ENCODE data around the gene RANBP3L.
"Not testable (repeated sequence)": the region's sequence is repeated elsewhere in the genome, so short reads cannot be mapped to it uniquely, and the experiment has no call there.

Gene RANBP3L

GRCh38 chr5:36285837-36286615 lies 15.7 kb downstream of the RANBP3L start:
- DNase-seq, result no peak

GRCh38 chr5:36283775-36284174 lies 17.9 kb downstream of the RANBP3L start:
- DNase-seq, result not testable (repeated sequence)

GRCh38 chr5:36281626-36282025 lies 20.1 kb downstream of the RANBP3L start:
- DNase-seq, result no peak

GRCh38 chr5:36279054-36279698 lies 22.5 kb downstream of the RANBP3L start:
- no peak for DNase-seq

- DNase-seq, result no peak
Observed at GRCh38 chr5:36277521-36278176, 24.1 kb downstream of the RANBP3L start.

- DNase-seq, result no peak
Observed at GRCh38 chr5:36276864-36277263, 24.8 kb downstream of the RANBP3L start.

- DNase-seq, result no peak
Observed at GRCh38 chr5:36273809-36274526, 27.7 kb downstream of the RANBP3L start.

- no peak for DNase-seq
Observed at GRCh38 chr5:36272136-36272690, 29.5 kb downstream of the RANBP3L start.

GRCh38 chr5:36270876-36271575 lies 30.7 kb downstream of the RANBP3L start:
- no peak for DNase-seq

GRCh38 chr5:36270175-36270574 lies 31.5 kb downstream of the RANBP3L start:
- no peak for DNase-seq

- DNase-seq, result no peak
Observed at GRCh38 chr5:36269478-36269877, 32.2 kb downstream of the RANBP3L start.

GRCh38 chr5:36267905-36268304 lies 33.8 kb downstream of the RANBP3L start:
- no peak for DNase-seq

GRCh38 chr5:36264202-36264760 lies 37.4 kb downstream of the RANBP3L start:
- no peak for DNase-seq

GRCh38 chr5:36261186-36261585 lies 40.5 kb downstream of the RANBP3L start:
- no peak for DNase-seq

GRCh38 chr5:36253575-36253974 lies 48.1 kb downstream of the RANBP3L start:
- no peak for DNase-seq

GRCh38 chr5:36252722-36253365 lies 48.9 kb downstream of the RANBP3L start:
- DNase-seq, result no peak

GRCh38 chr5:36251218-36251617 lies 50.5 kb downstream of the RANBP3L start:
- no peak for DNase-seq

- no peak for DNase-seq
Observed at GRCh38 chr5:36250427-36250826, 51.3 kb downstream of the RANBP3L start.

- DNase-seq, result no peak
Observed at GRCh38 chr5:36246036-36246800, 55.5 kb downstream of the RANBP3L start.

- no peak for DNase-seq
Observed at GRCh38 chr5:36244076-36244475, 57.6 kb downstream of the RANBP3L start.

GRCh38 chr5:36243653-36244052 lies 58.0 kb downstream of the RANBP3L start:
- DNase-seq, result no peak

Measured in activated CD4-positive, CD25-positive, alpha-beta regulatory T cell treated with anti-CD3 and anti-CD28 coated beads, Interleukin-2, amount 50 U/mL, for 72 hours (primary cell).